Stimulated activated CD8-positive, alpha-beta memory T cell treated with anti-CD3 and anti-CD28 coated beads, Interleukin-2, amount 100 ng/mL, for 48 hours (primary cell): ENCODE data around the gene ZP2.
"Not testable (repeated sequence)": the region's sequence is repeated elsewhere in the genome, so short reads cannot be mapped to it uniquely, and the experiment has no call there.

Experiments used
- DNase-seq, 2 donors: peaks; one replicate each; pipeline ENCODE4 v3.0.0-alpha.2; 2020; ENCODE audit warnings: low read depth in 2 of 2

ZP2 gene

DNA sequence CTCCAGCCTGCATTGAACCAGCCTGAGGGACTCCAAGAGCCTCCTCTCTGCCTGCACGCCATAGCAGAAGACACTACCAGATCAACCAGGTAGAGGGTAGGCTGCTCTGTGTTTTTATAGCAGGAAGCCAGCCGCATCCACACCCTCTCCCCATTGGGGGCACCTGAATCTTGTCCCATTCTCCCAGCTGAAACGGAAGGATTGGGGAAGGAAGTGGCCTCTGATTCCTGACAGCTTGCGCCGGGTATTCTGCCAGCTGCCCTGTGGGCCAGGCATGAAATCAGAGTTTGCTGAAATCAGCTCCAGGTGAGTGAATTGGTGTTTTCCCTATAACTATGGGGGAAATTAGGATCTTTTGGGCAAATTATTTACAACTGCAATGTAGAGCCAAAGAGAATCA lies at the start of gene ZP2:
Gene ZP2, minus strand, starts transcription at position 89 of the 400 bp plus-strand sequence. Its CDS starts 27 bp downstream, at position 62.
- DNase-seq = no peak

DNA sequence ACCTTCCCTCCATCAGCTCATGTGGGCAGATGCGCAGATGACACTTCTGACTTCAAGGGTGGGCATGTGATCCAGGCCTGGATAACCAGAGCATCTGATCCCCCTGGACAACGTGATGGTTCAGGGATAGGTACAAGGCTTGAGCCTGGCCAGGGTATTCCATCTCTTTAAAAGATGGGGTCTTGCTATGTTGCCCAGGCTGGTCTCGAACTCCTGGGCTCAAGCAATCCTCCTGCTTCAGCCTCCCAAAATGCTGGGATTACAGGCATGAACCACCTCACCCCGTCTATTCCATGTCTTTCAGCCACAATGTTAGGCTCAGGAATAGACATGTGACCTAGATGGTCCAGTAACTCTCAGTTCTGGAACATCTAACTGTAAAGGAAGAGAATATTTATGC lies 45.9 kb upstream of the ZP2 start:
- no peak for DNase-seq

DNA sequence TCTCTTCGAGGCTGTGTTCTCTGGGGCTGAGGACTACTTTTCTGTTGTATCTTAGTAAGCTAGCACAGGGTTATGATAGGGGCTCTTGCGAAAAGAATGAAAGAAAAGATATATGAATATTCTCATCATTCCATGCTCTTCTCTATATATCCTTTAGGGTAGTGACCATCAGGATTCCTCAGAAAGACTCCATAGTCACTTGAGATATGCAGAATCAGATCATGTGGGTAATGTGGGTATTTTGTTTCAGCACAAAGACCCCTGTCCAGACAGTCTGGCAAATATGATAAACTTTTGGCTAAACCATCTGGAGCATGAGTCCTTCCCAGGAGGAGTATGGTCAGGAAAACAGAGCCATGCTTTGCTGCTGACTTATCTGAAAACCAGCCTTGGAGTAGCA lies 45.3 kb upstream of the ZP2 start:
- no peak for DNase-seq

DNA sequence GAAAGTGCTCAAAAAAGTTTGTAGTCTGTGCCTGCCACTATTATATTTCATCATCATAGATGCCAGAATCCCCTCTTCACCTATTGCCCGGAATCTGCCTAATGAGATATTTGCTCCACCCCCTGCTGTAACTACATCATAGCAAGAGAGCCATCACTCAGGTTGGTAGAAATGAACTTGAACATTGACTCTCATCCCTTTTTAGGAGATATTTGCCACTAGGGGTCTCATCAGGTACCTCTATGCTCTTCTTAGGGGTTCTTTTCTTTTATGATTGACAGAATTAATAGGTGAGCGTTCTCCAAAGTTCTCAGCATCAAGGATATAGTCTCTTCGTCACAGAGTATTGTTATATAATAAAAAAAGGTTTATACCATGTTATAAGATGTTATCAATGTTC lies 42.1 kb upstream of the ZP2 start:
- DNase-seq = no peak

DNA sequence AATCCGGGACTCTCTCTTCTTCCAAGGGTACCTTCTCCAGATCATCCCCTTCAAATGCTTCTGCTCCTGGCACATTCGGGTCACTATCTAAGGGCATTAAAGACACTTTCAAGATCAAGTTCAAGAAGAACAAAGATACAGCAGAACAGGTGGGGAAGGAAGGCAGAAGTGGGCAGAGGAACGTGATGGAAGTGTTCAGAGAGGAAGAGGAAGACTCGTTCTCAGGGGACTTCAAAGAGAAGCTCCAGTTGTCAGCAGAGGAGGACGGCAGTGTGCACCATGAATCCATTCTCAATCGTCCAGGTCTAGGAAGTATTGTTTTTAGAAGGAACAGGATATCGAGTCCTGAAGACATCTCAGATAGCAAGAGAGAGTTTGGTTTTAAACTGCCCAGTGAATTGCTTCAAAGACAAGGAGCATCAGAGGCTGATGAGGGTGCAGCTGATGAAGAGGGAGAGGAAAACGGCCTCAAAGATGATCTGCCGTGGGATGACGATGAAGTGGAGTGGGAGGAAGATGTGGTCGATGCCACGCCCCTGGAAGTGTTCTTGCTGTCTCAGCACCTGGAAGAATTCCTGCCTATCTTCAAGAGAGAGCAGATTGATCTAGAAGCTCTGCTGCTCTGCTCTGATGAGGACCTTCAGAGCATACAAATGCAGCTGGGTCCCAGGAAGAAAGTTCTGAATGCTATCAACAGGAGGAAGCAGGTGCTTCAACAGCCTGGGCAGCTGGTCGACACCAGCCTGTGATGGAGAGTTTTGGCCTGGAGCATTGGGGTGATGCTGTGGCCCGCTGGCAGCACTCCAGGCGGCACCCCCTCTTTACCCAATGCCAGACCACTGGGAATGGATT lies 38.9 kb upstream of the ZP2 start:
- no peak for DNase-seq

DNA sequence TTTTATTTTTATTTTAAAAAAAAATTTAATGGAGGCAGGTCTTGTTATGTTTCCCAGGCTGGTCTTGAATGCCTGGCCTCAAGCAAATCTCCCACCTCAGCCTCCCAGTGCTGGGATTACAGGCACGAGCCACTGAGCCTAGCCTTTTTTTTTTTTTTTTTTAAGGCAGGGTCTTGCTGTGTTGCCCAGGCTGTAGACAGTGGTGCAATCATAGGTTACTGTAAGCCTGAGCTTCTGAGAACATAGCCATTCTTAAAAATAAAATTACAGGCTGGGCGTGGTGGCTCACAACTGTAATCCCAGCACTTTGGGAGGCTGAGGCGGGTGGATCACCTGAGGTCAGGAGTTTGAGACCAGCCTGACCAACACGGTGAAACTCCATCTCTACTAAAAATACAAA lies 36.8 kb upstream of the ZP2 start:
- not testable (repeated sequence) for DNase-seq

DNA sequence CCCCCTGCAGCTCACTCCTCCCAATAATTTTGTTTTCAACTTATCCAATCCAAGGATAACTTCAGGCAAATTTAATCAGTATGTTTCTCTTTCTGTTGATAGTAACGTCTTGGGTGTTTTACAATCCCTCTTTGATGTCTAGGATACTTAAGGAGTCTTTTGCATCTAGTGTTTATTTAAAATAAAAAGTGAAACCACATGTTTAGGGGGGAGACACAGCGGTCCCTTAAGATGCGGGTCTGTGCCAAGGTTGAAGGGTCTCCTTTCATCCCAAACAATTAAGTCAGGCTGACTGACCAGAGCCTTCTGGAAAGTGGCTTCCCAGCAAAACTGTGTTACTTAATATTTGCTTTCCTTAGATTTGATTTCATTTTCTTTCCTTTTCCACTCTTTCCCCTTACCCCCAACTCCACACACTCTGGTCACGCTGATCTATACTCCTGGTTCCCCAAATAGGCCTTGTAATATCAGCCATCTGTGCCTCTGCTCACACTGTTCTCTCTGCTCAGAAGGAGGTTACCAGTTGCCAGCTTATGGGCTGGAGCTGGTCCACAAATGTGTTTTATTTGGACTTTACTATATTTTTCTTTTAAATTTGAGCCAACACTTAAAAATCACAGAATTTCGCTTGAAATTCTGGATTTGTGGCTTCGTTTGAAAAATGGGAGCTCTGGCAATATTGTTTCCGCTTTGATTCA lies 33.3 kb upstream of the ZP2 start:
- DNase-seq = no peak

DNA sequence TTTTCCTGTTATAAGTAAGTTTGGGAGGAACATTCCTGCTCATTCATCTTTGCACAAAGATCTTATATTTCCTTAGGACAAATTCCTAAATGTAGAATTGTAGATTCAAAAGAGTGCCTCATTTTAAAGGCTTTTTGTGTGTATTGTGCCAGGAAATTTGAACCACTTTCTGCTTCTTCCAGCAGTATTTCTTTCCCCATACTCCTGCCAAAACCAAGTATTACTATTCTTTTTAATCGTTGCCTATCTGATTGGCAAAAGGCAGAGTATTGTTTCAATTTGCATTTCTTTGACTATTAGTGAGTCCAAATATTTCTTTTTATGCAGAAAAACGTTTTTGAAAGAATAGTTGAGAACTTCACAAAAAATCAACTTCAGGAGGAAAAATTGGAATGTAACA lies 31.4 kb upstream of the ZP2 start:
- no peak for DNase-seq

DNA sequence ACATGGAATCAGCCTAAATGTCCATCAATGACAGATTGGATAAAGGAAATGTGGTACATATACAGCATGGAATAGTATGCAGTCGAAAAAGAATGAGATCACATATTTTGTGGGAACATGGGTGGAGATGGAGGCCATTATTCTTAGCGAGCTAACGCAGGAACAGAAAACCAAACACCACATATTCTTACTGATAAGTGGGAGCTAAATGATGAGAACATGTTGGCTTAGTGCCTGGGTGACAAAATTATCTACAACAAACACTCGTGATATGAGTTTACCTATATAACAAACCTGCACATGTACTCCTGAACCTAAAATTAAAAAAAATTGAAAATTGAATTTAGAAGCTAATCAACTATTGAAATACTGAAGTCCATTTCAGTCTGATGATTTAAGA lies 28.3 kb upstream of the ZP2 start:
- DNase-seq = no peak

DNA sequence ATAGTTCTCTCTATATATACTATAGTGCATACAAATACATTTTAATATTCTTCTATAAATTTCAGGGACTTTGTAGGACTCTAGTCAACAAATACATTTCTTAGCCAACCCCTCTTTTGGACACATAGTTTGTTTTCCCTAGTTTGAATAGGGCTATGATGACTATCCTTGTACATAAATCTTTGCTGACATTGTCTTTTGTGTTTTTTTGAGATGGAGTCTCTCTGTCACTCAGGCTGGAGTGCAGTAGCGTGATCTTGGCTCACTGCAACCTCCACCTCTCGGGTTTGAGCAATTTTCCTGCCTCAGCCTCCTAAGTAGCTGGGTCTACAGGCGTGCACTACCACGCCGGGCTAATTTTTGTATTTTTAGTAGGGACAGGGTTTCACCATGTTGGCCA lies 25.5 kb upstream of the ZP2 start:
- DNase-seq = no peak

DNA sequence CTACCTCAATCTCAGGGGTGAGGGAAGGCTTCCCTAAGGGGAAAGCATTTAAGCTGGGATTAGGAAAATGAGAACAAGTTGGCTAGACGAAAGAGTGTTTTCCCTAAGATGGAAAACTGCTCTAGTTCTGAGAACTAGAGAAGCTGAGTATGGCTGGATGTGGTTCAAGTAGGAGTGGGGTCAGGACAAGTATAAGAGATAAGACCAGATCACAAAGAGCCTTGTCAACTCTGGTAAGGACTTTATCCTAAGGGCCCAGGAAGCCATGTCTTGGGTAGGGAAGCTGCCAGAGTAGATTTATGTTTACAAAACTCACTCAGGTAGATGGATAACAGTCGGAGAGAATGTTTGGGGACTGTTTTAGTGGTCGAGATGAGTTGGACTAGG lies 23.8 kb upstream of the ZP2 start:
- no peak for DNase-seq

DNA sequence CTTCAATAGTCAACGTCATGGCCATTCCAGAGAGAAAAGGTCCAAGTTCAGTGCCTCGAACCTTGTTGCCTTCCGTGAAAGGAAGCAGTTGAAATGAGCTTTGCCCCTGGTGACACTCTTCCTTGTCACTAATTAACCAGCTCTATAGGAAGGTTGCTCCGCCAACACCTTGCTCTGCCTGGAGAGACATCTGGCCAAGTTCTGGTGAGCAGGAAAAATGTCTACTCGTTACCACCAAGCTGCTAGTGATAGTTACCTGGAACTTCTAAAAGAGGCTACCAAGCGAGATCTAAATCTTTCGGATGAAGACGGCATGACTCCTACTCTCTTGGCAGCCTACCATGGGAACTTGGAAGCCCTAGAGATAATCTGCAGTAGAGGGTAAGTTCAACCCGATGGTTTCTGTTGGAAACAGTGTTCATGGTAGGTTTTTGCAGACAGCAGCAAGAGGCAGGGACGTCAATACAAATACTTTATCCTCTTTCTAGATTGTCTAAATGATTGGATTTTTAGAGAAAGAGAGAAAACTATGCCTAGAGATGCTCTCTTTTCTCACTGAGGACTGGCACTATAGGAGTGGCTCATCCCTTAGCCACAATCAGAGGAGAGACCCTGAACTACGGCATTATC lies 22.3 kb upstream of the ZP2 start, which contains the start of gene ANKS4B:
Gene ANKS4B, plus strand, starts transcription at position 179 of the 630 bp plus-strand sequence. Its CDS starts 39 bp downstream, at position 218.
- DNase-seq = no peak

DNA sequence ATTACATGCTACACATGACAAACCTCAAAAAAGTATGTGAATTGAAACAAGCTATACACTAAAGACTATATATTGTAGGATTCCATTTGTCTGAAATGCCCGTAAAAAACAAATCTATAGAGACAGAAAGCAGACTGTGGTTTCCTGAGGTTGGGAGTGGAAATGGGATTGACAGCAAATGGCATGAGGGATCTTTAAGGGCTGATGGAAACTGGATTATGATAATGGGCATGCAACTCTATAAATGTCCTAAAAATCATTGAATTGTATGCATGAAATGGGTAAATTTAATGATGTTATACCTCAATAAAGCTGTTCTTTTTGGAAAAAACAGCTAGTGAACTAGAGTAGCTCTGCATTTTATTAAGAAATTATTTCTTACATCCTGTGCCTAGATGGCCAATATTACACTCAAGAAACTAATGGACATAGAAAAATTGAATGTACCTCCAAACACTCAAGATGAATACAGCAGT lies 21.7 kb upstream of the ZP2 start:
- no peak for DNase-seq

DNA sequence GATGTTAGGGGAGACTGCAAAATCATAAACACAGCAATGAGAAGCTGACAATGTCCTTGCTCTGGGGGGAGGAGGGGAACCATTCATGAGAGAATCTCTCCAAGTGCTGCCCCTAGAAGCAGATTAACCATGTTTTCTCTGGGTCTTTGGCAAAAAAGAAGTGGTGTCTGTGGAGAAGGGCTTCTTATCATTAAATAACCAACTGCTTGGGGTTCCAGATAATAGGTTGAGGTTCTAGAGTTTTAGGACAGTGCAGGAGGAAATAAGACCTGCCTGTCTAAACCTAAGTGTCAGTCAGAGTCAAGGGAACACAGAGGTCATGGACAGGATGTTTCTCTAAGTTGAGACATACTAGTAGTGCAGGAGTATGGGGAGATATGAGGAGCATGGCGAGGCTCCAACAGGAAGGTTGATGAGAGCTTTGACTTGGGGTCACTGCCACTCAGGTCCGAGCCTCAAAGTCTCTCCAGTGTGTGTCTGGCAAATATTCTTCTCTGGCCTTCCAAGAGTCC lies 17.0 kb upstream of the ZP2 start:
- DNase-seq = no peak

DNA sequence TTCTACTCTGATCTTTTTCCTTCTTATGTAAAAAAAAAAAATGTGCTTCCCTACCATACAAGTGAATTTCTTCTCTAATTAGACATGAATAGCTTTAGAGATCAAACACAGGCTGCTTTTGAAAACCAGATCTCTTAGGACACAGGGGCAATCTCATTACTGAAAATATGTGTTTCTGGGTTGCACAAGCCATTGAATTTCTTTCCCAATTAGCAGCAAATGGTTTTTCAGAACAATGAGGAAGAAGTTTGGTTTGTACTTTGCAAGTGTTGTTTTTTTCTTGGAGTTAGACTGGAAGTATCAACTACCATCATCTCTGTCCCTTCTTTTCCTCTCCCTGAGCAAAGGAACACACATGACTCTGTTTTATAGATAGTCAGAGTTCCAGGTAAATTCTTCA lies 16.5 kb upstream of the ZP2 start:
- no peak for DNase-seq

DNA sequence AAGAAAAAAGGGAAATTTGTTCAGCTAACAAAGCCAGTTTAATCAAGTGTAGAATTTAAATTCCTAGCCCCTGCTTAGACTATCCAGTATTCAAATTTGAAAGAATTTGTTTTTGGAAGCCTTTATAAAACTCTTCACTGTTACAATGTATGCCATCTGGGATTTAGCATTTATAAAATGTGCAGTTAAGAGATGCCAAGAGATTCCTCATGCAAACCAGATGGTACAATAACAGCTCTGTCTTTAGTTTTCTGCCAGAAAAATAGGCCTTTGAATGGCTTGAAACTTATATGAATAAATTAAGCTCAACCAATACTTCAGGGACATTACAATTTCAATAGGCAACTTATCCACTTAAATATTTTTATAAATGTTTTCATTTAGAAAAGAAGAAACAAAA lies 15.4 kb upstream of the ZP2 start:
- no peak for DNase-seq

DNA sequence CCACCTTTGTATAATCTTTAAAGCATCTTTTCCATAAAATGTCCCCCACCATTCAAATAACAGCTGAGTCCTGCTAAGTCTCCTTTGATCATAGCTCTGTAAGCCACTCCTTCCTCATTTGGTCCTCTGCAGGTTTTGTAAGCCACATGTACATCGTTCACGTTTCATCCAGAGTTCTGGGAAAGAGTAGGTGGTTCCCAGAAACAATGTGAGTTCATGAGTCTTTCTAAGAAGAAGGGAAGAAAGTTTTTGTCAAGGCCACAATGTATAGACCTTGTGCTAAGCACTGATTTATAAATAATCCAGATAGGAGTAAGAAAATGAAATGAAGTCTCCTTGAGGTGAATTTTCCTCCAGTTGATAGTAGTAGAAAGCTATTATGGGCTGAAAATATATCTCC lies 13.4 kb upstream of the ZP2 start:
- no peak for DNase-seq

DNA sequence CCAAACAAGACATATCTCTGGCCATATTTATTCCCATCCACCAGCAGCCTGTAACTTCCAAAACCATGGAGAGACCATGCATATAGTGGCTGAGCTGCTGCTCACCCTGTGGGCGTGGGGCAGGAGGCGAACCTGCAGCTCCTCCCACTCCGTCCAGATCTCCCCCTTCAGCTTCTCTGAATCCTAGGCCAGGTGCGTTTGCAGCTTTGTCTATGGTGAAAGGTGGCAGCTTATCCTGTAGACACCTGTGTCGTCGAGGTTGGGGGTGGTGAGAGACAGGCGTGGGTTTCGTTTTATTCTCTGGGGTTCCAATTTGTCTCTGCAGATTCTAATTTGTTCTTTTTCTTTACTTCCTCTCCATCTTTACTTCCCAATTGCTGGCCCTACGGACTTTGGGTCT lies 12.4 kb upstream of the ZP2 start:
- no peak for DNase-seq

DNA sequence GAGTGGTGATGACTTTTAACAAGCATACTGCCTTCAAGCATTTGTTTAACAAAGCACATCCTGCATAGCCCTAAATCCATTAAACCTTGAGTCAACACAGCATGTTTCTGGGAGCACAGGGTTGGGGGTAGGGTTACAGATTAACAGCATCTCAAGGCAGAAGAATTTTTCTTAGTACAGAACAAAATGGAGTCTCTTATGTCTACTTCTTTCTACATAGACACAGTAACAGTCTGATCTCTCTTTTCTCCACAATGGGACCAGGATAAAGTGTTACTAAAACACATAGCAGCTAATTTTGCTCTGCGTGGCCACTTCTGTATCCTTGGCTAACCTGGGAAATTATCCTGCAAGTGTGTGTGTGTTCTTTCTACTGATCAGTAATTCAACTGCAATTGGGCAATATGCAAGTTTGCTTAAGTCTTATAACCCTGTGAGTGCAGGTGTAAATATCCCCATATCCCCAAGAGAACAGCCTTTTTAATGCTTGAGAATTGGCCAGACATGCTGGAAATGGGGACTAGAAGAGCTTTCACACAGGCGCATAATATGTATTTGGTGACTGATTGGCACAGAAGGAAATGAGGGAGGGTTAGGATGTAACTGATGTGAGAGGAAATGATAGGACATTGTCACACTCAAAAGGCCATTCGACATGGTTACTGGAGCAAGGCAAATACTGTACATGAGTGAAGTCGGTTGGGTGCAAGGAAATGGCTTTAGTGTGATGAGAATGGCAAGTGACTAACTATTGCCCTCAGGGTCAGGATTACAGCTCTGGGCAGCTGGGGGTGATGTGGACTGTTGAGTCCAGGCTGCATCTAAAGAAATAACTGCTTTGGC lies 11.3 kb upstream of the ZP2 start:
- no peak for DNase-seq

DNA sequence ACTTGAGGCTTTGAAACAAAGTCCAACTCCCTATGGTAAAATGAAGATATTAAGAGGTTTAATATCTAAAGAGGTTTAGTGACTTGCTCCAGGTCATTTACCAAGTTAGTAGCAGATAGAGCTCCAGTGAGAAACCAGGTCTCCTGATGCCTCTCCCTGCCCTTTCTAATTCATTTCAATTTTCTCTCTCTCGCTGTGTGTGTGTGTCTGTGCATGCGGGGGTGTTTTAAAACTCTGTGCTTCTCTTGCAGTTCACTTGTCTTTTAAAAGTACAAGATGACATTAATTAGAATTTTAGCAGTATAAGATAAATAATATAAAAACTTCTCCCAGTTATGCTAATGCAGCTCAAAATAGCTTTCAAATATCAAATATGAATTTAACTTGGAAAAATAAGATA lies 8.2 kb upstream of the ZP2 start:
- DNase-seq = no peak

DNA sequence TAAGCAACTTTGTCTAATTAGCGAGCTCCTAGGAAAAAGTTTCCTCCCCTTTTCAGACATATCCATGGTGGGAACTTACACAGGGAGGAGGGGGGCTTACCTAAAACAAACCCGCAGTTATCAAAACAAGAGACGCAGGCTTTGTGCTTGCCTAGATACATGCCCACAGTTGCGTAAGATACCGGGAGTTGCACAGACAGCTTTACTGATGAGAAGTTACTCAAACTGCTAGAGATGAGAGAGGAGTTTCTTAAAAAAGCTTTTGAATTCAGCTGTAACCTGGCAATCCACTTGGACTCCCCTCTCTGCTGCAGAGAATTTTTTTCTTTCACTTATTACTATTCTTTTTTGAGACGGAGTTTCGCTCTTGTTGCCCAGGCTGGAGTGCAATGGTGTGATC lies 6.8 kb upstream of the ZP2 start:
- DNase-seq = no peak

DNA sequence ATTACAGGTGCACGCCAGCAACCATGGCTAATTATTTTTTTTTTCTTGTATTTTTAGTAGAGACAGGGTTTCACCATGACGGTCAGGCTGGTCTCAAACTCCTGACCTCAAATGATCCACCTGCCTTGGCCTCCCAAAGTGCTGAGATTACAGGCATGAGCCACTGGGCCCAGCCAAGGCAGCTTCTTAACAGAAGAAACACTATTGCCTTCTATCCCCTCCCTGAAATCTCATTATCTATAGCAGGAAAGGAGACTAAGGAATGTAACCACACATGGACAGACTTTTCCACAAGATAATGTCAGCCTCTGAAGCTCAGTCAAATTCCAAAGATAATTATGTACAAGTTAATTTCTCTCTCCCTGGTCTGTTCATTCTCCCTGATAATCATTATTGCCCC lies 5.7 kb upstream of the ZP2 start:
- DNase-seq = no peak
